Parathyroid adenoma (tissue), 2 donors: ENCODE data around the gene SERPINB5.

ENCODE experiments used
- H2AFZ ChIP-seq: fragments of 300-600 bp; sonication (generic); one replicate; pipeline ENCODE4 v1.7.0; 2017; ENCODE audit warnings: antibody characterized with exemption, mild to moderate bottlenecking
- H3K27ac ChIP-seq: fragments of 300-600 bp; sonication (generic); one replicate; pipeline ENCODE4 v1.7.0; 2017
- H3K27me3 ChIP-seq: fragments of 300-600 bp; sonication (generic); one replicate; pipeline ENCODE4 v1.7.0; 2017; ENCODE audit warnings: low read length; ENCODE audit not compliant: control insufficient read depth, insufficient read depth
- H3K36me3 ChIP-seq: fragments of 300-600 bp; sonication (generic); one replicate; pipeline ENCODE4 v1.7.0; 2017; ENCODE audit warnings: low read length; ENCODE audit not compliant: control insufficient read depth, insufficient read depth
- H3K4me1 ChIP-seq: fragments of 300-600 bp; sonication (generic); one replicate; pipeline ENCODE4 v1.7.0; 2017; ENCODE audit warnings: control low read depth
- H3K4me2 ChIP-seq: fragments of 300-600 bp; sonication (generic); one replicate; pipeline ENCODE4 v1.7.0; 2017; ENCODE audit warnings: low read length
- H3K4me3 ChIP-seq: fragments of 300-600 bp; sonication (generic); one replicate; pipeline ENCODE4 v1.7.0; 2017; ENCODE audit warnings: low read depth, low read length
- H3K79me2 ChIP-seq: fragments of 300-600 bp; sonication (generic); one replicate; pipeline ENCODE4 v1.7.0; 2017; ENCODE audit warnings: control low read depth
- H3K9ac ChIP-seq: fragments of 300-600 bp; sonication (generic); one replicate; pipeline ENCODE4 v1.7.0; 2017; ENCODE audit warnings: mild to moderate bottlenecking
- H3K9me3 ChIP-seq: fragments of 300-600 bp; sonication (generic); one replicate; pipeline ENCODE4 v1.7.0; 2017; ENCODE audit warnings: low read length; ENCODE audit not compliant: control insufficient read depth
- CTCF ChIP-seq: fragments of 300-600 bp; sonication (generic); IDR thresholded peaks from one replicate; pipeline ENCODE4 v1.7.0; 2017; ENCODE audit warnings: antibody characterized with exemption, mild to moderate bottlenecking
- donor health status: primary hyperparathyroidism.

Gene SERPINB5

GRCh38 chr18:63495675-63496074 is 18.9 kb downstream of the SERPINB5 start:
- H3K27ac ChIP-seq, result no peak overlapping the region
- no peak overlapping the region for H3K9ac ChIP-seq
- TF ChIP-seq CTCF, result no peak
- no peak overlapping the region for H3K4me3 ChIP-seq
- no peaks in the 10 kb centered on the region for H3K9me3 ChIP-seq
- H3K36me3 ChIP-seq, result no peaks in the 10 kb centered on the region
- no peak overlapping the region for H3K4me2 ChIP-seq
- H3K4me1 ChIP-seq, result no peaks in the 10 kb centered on the region
- no peaks in the 10 kb centered on the region for H3K79me2 ChIP-seq
- no peak overlapping the region for H2AFZ ChIP-seq
- H3K27me3 ChIP-seq, result no peaks in the 10 kb centered on the region

GRCh38 chr18:63505566-63506335 is 29.0 kb downstream of the SERPINB5 start:
- Histone ChIP-seq H3K36me3 (no peaks in the 10 kb centered on the region), H3K27me3 (no peaks in the 10 kb centered on the region), H3K9ac (no peak overlapping the region), H2AFZ (no peak overlapping the region), H3K79me2 (no peaks in the 10 kb centered on the region), H3K4me1 (no peaks in the 10 kb centered on the region), H3K9me3 (no peaks in the 10 kb centered on the region), H3K27ac (no peak overlapping the region), H3K4me2 (no peak overlapping the region), H3K4me3 (no peak overlapping the region)
- no peak for TF ChIP-seq CTCF

- Histone ChIP-seq H2AFZ (no peak overlapping the region), H3K79me2 (no peaks in the 10 kb centered on the region), H3K9ac (no peak overlapping the region), H3K9me3 (no peaks in the 10 kb centered on the region), H3K27me3 (no peaks in the 10 kb centered on the region), H3K4me1 (no peaks in the 10 kb centered on the region), H3K4me2 (no peak overlapping the region), H3K27ac (no peak overlapping the region), H3K4me3 (no peak overlapping the region), H3K36me3 (no peaks in the 10 kb centered on the region)
- no peak for TF ChIP-seq CTCF
Observed at GRCh38 chr18:63506336-63506646, 29.5 kb downstream of the SERPINB5 start.

- Histone ChIP-seq H3K4me1 (no peaks in the 10 kb centered on the region), H3K4me3 (no peak overlapping the region), H3K27me3 (no peaks in the 10 kb centered on the region), H3K36me3 (no peaks in the 10 kb centered on the region), H3K79me2 (no peaks in the 10 kb centered on the region), H3K9ac (no peak overlapping the region), H3K27ac (no peak overlapping the region), H3K9me3 (no peaks in the 10 kb centered on the region), H3K4me2 (no peak overlapping the region), H2AFZ (no peak overlapping the region)
- TF ChIP-seq CTCF, result no peak
Observed at GRCh38 chr18:63508596-63508995, 31.8 kb downstream of the SERPINB5 start.

GRCh38 chr18:63511285-63511684 is 34.5 kb downstream of the SERPINB5 start:
- H3K4me2 ChIP-seq, result no peak overlapping the region
- H3K36me3 ChIP-seq, result no peaks in the 10 kb centered on the region
- no peak overlapping the region for H3K4me3 ChIP-seq
- H3K9ac ChIP-seq, result no peak overlapping the region
- H3K27me3 ChIP-seq, result no peaks in the 10 kb centered on the region
- H3K9me3 ChIP-seq, result no peaks in the 10 kb centered on the region
- H3K79me2 ChIP-seq, result no peaks in the 10 kb centered on the region
- peak; percentile 40 for TF ChIP-seq CTCF
- H2AFZ ChIP-seq, result no peak overlapping the region
- no peaks in the 10 kb centered on the region for H3K4me1 ChIP-seq
- no peak overlapping the region for H3K27ac ChIP-seq
